ENCODE data around the gene TBC1D22A. TPM values are rescaled to one million over a fixed set of nuclear protein-coding genes. Genes with fewer than 3 reads are reported as not detected.

The TBC1D22A gene
- total and polyA plus RNA-seq, 9 of the 15 experiments (the other 6 are each of a cell fraction or from before 2014, with no cell fraction given) = 0.20 to 11.5 (median 5.2) TPM

DNA sequence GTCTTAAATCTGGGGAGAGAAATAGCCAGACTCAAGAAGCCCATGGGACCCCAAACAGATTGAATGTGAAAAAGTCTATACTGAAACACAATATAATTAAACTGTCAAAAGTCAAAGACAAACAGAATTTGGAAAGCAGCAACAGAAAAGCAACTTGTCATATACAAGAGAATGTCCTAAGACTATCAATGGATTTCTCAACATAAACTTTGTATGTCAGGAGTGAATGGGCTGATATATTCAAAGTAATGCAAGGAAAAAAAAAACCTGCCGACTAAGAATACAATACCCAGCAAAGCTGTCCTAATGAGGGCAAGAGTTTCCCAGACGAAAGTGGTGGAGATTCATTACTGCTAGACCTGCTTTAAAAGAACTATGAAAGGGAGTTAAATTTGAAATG is 73.2 kb downstream of the TBC1D22A start:
- intact Hi-C loops (cut with micrococcal nuclease) = no loop called here
- Histone ChIP-seq H3K79me2 (ENCODE audit: control insufficient read depth, insufficient read depth, low read length) (no peaks in the 10 kb centered on the region), H3K9me3 (replicated peaks; ENCODE audit: control insufficient read depth, insufficient read depth, low read depth, low read length) (peaks cover 2% of the 10 kb centered on the region), H3K36me3 (ENCODE audit: control insufficient read depth, insufficient read depth, low read length) (no peaks in the 10 kb centered on the region), H3K4me2 (ENCODE audit: insufficient read depth, low read length) (no peak overlapping the region), H3K9ac (ENCODE audit: insufficient read depth in 1 of 2, low read depth in 2 of 2, low read length in 2 of 2) (no peak overlapping the region), H3K4me3 (no peak overlapping the region), H2AFZ (ENCODE audit: low read depth, low read length) (no peak overlapping the region), H3K27ac (ENCODE audit: extremely low read depth, low read depth, low read length) (no peak overlapping the region), H3K27me3 (ENCODE audit: control insufficient read depth in 2 of 2, insufficient read depth in 2 of 2, low read length in 2 of 2) (no peaks in the 10 kb centered on the region), H3K4me1 (replicated peaks in 1 of 2; ENCODE audit: control insufficient read depth in 2 of 2, insufficient read depth in 2 of 2, low read length in 2 of 2) (no peaks in the 10 kb centered on the region), H4K20me1 (replicated peaks; ENCODE audit: control insufficient read depth, insufficient read depth, low read length) (no peaks in the 10 kb centered on the region), H3K9me1 (ENCODE audit: control insufficient read depth, insufficient read depth, low read length) (no peaks in the 10 kb centered on the region)
- BruUV-seq (replicated peaks) = no TSS peak
- 54% methylated on average over 2 of the region's 2 CpGs for WGBS (ENCODE audit: insufficient coverage, low coverage, missing lambda C conversion rate)
- ATAC-seq (no peak), DNase-seq (ENCODE audit: extremely low read depth in 1 of 4, low spot score in 3 of 4) (no peak), FAIRE-seq (no peak)
- in situ Hi-C loops (cut with MboI) = no loop called here
- TF ChIP-seq GATA2 (CRISPR knock-in tag; IDR thresholded peaks at IDR 0.05) = no peak
- no peak for TF ChIP-seq MTA1 (IDR thresholded peaks at IDR 0.05; ENCODE audit: borderline replicate concordance)
- TF ChIP-seq, protein P1, sequence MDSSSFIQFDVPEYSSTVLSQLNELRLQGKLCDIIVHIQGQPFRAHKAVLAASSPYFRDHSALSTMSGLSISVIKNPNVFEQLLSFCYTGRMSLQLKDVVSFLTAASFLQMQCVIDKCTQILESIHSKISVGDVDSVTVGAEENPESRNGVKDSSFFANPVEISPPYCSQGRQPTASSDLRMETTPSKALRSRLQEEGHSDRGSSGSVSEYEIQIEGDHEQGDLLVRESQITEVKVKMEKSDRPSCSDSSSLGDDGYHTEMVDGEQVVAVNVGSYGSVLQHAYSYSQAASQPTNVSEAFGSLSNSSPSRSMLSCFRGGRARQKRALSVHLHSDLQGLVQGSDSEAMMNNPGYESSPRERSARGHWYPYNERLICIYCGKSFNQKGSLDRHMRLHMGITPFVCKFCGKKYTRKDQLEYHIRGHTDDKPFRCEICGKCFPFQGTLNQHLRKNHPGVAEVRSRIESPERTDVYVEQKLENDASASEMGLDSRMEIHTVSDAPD (CRISPR knock-in tag; IDR thresholded peaks at IDR 0.05) = no peak
- TF ChIP-seq, protein P2, sequence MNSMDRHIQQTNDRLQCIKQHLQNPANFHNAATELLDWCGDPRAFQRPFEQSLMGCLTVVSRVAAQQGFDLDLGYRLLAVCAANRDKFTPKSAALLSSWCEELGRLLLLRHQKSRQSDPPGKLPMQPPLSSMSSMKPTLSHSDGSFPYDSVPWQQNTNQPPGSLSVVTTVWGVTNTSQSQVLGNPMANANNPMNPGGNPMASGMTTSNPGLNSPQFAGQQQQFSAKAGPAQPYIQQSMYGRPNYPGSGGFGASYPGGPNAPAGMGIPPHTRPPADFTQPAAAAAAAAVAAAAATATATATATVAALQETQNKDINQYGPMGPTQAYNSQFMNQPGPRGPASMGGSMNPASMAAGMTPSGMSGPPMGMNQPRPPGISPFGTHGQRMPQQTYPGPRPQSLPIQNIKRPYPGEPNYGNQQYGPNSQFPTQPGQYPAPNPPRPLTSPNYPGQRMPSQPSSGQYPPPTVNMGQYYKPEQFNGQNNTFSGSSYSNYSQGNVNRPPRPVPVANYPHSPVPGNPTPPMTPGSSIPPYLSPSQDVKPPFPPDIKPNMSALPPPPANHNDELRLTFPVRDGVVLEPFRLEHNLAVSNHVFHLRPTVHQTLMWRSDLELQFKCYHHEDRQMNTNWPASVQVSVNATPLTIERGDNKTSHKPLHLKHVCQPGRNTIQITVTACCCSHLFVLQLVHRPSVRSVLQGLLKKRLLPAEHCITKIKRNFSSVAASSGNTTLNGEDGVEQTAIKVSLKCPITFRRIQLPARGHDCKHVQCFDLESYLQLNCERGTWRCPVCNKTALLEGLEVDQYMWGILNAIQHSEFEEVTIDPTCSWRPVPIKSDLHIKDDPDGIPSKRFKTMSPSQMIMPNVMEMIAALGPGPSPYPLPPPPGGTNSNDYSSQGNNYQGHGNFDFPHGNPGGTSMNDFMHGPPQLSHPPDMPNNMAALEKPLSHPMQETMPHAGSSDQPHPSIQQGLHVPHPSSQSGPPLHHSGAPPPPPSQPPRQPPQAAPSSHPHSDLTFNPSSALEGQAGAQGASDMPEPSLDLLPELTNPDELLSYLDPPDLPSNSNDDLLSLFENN (IDR thresholded peaks at IDR 0.05; ENCODE audit: low read depth in 2 of 2, low read length in 2 of 2) = no peak
- no peak for TF ChIP-seq NCOR1 (IDR thresholded peaks at IDR 0.05)
- no peak for TF ChIP-seq RAD21 (CRISPR knock-in tag; conservative IDR thresholded peaks at IDR 0.05 in 1 of 2, IDR thresholded peaks at IDR 0.05 in 1 of 2)
- TF ChIP-seq MYNN (IDR thresholded peaks at IDR 0.05) = no peak
- TF ChIP-seq MYNN (CRISPR knock-in tag; IDR thresholded peaks at IDR 0.05) = no peak
- TF ChIP-seq ZNF282 (CRISPR knock-in tag; IDR thresholded peaks at IDR 0.05) = no peak
- no peak for TF ChIP-seq CHCHD3 (CRISPR knock-in tag; IDR thresholded peaks at IDR 0.05)
- ChIA-PET POLR2A (interaction anchor here (0.6 kb wide), 1 partner anchor 14 kb away, joined by 3 read pairs; no protein-coding TSS in a partner anchor), CTCF (ENCODE audit: low intra/inter-chr PET ratio) (no interaction called here)

Data from K562 (cell line).